Gastrocnemius medialis (tissue), 4 donors: ENCODE results near the gene FRMPD4.

Experiments used
- POLR2A ChIP-seq, 2 donors: fragments of 450-650 bp; IDR thresholded peaks; one replicate each; pipeline ENCODE4 v1.6.1; 2017; ENCODE audit warnings: antibody characterized with exemption in 2 of 2, mild to moderate bottlenecking in 2 of 2, moderate library complexity in 2 of 2
- TF ChIP-seq, protein P1 (sequence below), 5 experiments: fragments of 450-650 bp in 3 of 5; fragments of 200-600 bp in 2 of 5; sonication (generic) in 2 of 5; IDR thresholded peaks in 4 of 5; conservative IDR thresholded peaks in 1 of 5; 1 replicate in 4 of 5; 2 replicates in 1 of 5; pipeline ENCODE4 v1.5.1; 2016 to 2019; ENCODE audit warnings: antibody characterized with exemption in 5 of 5, mild to moderate bottlenecking in 3 of 5, moderate library complexity in 3 of 5

- TF ChIP-seq, protein P1, sequence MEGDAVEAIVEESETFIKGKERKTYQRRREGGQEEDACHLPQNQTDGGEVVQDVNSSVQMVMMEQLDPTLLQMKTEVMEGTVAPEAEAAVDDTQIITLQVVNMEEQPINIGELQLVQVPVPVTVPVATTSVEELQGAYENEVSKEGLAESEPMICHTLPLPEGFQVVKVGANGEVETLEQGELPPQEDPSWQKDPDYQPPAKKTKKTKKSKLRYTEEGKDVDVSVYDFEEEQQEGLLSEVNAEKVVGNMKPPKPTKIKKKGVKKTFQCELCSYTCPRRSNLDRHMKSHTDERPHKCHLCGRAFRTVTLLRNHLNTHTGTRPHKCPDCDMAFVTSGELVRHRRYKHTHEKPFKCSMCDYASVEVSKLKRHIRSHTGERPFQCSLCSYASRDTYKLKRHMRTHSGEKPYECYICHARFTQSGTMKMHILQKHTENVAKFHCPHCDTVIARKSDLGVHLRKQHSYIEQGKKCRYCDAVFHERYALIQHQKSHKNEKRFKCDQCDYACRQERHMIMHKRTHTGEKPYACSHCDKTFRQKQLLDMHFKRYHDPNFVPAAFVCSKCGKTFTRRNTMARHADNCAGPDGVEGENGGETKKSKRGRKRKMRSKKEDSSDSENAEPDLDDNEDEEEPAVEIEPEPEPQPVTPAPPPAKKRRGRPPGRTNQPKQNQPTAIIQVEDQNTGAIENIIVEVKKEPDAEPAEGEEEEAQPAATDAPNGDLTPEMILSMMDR (IDR thresholded peaks at IDR 0.05 in 4 of 5, conservative IDR thresholded peaks at IDR 0.05 in 1 of 5) = no peak
- no peak for TF ChIP-seq POLR2A (IDR thresholded peaks at IDR 0.05)
These were observed at the start of gene FRMPD4 for GRCh38 chrX:12138361-12139313.
